GM04503 (cell line): ENCODE results near the gene MAGI2.
"Not testable (repeated sequence)": the region's sequence is repeated elsewhere in the genome, so short reads cannot be mapped to it uniquely, and the experiment has no call there.

Experiments
- DNase-seq: peaks from one replicate; pipeline ENCODE4 v3.0.0-alpha.2; 2012; ENCODE audit warnings: low read depth

The MAGI2 gene

DNA sequence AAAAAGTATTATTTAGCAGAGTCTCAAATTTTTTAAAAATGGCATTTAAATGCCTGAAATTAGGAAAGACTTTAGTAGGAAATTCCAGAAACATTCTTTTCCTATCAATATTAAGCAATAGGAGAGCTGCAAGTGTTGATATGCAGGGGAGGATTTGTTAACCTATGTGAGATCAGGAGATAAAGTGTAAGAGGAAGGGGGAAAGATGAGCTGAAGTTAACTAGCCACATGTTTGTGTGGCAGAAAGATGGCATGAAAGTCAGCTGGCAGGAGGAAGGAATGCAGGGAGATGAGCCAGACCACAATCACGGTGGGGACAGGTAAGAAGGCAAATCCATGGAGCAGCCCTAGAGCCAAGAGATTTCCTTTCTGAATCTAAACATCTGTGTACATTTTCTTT, 303.6 kb downstream of the MAGI2 start:
- no peak for DNase-seq

DNA sequence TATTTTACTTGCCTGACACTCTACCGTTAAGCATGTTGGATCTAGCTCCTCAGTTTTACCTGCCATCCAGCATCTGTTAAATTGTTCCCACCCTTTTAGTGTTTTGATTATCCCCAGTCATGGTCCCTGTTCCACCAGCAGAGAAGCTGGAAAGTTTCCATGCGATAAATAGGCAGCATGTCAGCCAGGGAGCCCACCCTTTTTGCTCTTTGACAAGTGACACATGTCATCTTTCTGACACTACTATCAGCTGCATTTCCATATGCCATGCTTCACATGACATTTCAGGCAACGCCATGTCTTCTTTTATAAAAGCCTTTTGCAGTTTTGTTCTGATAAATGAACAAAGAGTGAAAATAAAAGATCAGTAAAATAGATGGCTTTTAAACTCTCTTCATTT, 310.8 kb downstream of the MAGI2 start:
- DNase-seq, result no peak

DNA sequence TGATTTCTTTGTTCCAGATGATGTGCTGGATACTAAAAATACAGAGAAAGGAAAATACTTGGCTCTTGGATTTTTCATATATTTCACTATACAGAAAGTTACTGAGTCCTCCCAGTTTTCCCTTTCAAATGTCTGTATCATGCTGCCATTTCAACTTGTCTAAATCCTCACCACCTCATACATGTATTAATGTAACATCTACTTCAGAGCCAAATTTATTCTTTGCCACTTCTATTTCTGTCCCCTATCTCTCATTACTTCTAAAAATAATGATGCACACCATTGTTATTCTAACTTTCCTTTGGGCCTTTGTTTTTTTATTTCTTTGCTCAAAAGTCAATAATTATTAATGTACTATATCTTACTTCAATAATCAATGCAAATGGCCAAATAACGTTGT, 312.2 kb downstream of the MAGI2 start:
- DNase-seq, result no peak

DNA sequence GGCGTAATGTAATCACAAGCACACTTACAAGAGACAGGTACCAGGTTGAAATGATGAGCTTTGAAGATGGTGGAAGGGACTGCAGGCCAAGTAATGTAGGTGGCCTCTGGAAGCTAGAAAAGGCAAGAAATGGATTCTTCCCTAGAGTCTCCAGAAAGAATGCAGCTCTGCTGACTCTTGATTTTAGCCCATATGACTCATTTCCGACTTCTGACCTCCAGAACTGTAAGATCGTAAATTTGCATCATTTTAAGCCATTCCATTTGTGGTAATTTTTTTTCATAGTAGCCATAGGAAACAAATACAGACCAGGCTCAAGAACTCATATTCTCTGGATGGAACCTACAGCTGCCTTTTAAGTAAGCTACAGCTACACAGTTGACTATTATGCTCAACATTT, 315.5 kb downstream of the MAGI2 start:
- peak; percentile 33 for DNase-seq

DNA sequence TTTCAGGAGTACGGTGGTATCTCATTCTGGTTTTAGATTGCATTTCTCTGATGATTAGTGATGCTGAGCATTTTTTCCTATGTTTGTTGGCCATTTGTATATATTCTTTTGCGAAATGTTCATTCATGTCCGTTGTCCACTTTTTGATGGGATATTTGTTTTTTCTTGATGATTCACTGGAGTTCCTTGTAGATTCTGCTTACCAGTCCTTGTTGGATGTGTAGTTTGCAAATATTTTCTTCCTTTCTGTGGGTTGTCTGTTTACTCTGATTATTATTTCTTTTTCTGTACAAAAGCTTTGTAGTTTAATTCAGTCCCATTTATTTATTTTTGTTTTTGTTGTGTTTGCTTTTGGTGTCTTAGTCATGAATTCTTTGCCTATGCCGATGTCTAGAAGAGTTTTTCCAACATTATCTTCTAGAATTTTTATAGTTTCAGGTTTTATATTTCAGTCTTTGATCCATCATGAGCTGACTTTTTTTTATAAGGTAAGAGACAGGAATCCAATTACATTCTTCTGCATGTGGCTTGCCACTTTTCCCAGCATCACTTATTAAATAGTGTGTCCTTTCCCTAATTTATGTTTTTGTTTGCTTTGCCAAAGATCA, 320.5 kb downstream of the MAGI2 start:
- DNase-seq, result no peak

DNA sequence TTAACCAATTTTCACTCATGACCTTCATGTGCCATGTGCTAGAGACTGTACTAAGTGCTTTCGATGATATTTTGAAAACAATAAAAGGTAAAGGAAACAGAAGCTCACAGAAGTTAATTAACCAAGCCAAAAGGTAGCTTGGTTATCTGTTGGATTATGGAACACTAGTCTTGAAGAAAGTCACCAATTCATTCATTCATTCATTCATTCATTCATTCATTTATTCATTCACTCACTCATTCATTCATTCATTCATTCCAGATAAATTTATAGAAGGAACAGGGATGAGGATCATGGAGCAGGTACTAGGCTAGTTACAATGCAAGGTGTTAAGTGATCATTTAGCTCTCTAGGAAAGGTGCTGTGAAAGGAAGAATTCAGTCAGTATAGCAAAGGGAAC, 322.8 kb downstream of the MAGI2 start:
- no peak for DNase-seq

DNA sequence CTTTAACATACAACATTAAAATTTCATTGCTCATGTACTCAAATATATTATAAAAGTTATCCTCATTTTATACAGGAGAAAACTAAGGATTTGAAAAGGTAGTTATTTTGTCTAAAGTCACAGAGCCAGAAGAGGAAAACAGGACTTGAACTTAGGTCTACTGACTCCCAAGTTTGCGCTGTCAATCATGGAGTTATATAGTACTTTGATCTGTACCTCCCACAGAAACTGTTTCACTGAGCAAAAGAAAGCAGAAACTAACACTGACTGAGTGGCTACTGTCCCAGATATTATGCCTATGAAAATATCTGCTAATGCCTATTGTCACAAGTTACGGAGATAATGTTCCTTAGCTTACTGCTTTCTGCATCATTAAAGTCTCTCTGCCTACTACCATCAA, 329.1 kb downstream of the MAGI2 start:
- DNase-seq, result no peak

DNA sequence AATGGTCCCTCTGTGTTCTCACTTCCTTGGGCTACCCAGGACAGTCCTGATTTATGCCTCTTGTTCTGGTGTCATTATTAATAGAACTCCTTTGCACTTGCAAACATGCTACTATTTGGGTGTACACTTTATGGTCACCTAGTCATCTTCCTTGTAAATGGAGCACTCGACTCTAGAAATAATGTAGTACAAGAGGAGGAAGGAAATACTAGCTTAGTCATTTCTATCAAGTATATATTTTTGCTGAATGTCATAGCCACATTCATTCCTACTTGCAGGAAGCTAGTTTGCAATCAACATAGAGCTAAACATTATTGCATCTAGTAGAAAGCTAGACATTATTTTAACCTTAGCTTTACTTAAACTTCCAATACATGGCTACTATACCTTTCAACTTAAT, 335.3 kb downstream of the MAGI2 start:
- DNase-seq, result no peak

DNA sequence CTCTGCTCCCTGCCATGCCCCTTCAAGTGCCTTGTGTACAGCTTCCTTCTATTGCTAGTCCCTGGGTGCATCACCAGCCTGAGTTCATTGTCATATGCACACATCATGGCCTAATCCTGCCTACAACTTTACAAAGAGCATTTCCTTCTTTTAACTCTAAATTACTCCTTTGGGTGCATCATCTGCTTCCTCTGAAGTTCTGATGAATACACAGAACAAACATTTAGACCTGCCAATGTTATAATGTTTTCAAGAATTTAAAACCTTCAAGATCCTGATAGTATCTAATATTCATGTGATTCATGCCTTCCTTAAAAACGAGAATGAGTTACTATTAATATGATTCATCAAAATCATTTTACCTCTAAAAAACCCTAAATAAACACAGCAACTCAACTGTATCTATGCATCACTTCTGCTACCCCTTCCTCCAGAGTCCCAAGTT, 357.1 kb downstream of the MAGI2 start:
- DNase-seq, result peak; percentile 11

DNA sequence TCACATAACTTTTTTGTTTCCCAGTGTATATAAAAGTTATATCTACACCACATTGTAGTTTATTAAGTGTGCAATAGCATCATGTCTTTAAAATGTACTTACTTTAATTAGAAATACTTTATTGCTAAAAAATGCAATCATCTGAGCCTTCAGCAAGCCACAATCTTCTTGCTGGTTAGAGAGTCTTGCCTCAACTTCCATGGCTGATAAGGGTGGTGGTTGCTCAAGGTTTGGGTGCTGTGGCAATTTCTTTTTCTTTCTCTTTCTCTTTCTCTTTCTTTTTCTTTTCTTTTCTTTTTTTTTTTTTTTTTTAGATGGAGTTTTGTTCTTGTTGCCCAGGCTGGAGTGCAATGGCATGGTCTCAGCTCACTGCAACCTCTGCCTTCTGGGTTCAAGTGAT, 360.0 kb downstream of the MAGI2 start:
- no peak for DNase-seq

DNA sequence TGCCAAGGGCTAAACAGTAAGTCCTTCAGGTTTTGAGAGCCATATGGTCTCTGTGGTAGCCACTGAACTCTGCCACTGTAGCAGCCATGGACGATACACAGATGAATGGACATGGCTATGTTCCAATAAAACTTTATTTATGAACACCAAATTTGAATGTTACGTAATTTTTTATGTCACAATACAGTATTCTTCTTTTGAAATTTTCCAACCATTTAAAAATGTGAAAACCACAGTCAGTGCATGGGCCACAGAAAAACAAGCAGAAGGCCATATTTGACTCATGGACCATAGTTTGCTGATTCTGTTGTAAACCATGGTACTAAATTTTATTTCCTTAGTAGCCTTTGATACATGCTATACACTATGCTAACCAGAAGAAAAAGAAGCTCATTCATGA, 361.8 kb downstream of the MAGI2 start:
- DNase-seq, result peak; percentile 51

DNA sequence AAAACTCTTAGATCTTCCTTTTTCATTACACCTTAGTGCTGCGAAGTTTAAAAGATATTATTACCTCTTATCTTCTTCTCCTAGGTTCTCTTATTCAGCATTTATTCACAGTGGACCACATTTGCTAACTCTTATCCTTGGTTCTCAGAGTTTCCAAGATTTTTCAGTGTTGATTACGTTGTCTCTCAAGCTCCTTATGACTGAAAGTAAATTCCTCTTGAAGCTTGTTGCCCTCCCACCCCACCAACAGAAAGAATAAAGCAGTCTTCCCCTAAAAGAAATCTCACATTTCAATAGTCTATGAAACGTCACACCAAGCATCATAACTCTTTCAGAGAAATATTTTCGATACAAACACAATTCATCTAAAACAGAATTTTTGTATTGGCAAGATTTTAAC, 362.5 kb downstream of the MAGI2 start:
- no peak for DNase-seq

DNA sequence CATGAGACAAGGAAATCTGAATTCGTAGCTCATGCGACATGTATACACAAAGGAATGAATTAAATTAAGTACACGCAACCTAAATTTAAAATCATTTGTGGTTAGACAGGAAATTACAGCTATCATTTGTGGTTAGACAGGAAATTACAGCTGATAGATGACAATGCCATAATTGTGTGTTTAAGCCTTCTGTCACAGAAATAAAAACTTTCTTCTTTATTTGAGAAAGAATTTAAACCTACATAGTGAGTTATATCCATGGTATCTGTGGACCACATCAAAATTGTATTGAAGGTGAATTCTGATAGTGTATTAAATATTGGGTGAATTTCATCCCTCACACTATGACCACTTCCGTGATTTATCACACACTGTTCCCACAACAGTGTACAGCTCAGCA, 362.9 kb downstream of the MAGI2 start:
- no peak for DNase-seq

DNA sequence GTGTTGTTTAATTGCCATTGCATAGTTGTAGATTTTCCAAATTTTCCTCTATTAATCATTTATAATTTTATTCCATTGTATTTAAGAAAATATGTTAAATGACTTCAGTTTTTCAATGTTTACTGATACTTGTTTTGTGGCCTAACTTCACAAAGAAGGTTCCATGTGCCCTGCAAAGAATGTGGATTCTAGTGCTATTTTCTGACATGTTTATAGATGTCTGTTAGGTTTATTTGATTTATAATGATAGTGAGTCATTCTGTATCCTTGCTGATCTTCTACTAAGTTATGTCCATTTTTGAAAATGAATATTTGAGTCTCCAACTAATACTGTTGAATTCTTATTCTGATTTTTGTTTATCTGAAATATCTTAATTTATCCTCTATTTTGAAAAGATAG, 369.0 kb downstream of the MAGI2 start:
- DNase-seq, result no peak

DNA sequence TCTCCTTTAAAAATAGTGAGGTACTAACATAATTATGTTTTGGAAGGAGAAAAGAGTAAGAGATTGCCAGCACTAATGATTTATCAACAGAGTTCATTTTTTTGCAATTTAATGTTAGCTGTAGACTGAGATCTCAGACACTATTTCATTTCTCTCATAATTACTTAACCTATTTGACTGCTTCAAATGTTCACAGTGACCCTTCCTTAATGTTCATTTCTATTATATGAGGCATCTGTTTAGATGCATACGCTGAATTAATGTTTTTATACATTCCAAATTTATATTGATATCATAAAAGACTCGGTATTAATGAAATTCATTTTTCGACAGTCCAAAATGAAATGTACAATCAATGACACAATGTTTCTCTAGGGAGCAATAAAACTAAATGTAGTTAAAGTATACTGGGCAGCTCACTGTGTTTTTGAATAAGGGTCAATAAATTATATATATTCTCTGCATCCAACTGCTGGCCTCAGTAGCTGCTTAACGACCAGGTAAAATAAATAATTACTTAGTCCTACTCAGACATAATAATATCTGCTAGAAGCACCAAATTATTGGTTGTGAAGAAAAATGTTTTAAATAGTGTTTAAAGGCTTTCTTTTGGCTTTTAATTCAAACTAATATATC, 373.4 kb downstream of the MAGI2 start:
- no peak for DNase-seq

DNA sequence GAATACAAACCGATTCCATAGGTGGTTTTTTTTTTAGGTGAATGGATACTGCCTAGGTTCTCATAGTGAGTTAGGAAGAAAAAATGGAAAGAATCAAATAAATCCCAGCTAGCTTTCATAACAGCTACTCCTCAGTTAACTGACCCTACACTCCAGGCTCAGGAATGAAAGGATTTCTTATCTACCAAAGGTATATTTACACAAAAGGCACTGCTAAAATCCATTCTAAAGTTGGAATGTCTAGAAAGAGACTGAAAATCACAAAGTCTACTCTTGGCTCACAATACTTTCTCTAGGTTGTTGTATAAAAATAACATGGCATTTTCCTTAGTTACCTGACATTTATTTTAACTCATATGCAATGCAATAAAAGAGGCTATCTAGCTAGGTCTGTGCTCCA, 375.2 kb downstream of the MAGI2 start:
- DNase-seq, result no peak

DNA sequence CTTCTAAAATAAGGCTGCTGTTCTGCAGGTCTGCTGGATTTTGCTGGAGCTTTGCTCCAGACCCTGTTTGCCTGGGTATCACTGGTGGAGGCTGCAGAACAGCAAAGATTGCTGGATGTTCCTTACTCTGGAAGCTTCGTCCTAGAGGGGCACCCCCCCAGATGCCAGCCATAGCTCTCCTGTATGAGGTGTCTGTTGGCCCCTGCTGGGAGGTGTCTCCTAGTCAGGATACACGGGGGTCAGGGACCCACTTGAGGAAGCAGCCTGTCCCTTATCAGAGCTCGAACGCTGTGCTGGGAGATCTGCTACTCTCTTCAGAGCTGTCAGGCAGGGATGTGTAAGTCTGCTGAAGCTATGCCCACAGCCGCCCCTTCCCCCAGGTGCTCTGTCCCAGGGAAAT, 382.3 kb downstream of the MAGI2 start:
- DNase-seq, result not testable (repeated sequence)

DNA sequence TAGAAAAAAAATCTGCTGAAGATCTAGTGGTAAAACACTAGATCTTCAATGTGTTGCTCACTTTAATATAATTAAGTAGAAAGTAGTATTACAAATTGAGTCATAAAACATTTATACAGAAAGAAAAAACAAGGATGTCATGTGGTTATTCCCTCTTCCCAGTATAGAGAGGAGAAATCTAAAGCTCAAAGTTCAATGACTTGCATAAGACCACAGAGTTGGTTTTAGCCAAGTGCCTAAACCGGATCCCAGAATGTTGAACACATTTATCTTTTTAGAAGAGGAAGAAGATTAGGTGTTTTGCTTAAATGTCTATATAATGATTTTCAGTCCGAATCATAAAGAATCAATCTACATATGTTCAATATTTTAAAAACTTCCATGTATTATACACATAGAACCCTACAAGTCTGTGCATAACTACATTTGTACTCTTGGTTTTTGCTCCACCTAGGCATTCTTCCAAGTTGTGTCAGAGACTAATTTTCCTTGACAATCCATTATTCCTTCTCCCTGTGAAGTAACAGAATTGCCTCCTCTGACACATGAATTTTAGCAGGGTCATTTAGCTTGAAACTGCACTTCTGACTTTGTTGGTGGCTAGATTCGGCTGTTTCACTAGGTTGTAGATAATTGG, 389.2 kb downstream of the MAGI2 start:
- no peak for DNase-seq

DNA sequence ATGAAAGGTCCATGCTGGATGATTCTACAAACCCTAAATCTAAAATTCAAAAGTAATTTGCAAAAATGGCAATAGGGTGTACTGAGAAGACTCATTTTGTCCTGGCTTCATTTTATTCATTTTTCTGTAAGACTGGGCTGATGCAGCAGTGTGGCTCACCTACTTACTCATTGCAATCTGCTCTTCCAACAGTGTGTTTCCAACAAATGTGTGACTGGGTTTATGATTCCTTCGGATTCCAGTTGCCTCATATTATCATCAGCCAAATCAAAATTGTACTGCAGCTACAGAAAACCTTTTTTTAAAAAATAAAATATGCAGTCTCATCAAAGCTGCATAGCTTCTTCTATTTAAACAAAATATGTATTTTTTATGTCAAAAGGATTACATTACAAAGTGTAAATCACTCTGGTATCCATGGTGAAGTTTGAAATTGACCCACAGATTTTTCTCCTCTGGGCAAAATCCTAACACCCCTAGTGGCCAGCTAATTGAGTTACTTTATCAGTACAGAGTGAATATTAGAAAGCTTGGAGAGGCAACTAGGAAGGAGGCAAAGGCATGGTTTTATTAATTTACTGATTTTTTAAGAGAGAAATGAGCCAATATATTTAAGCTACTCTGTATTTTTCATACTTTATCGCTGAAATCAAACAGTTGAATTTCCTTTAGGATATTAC, 390.3 kb downstream of the MAGI2 start:
- no peak for DNase-seq

DNA sequence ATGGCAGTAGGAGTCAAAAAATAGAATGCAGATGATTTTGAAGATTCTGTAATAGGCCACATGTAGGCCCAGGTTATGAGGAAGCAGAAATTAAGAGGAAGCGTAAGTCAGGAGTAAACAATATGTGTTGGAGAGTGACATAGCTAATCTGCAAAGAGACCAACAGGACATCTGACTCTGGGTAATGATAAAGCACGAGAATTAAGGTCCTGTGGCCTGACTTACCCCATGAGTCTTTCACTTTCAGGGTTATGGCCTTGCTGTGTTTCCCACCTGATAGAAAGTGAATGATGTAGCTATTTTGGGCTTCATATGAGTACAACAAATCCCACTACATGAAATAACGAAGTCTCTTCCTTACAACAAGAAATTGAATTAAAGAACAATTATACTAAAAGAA, 393.0 kb downstream of the MAGI2 start:
- no peak for DNase-seq

DNA sequence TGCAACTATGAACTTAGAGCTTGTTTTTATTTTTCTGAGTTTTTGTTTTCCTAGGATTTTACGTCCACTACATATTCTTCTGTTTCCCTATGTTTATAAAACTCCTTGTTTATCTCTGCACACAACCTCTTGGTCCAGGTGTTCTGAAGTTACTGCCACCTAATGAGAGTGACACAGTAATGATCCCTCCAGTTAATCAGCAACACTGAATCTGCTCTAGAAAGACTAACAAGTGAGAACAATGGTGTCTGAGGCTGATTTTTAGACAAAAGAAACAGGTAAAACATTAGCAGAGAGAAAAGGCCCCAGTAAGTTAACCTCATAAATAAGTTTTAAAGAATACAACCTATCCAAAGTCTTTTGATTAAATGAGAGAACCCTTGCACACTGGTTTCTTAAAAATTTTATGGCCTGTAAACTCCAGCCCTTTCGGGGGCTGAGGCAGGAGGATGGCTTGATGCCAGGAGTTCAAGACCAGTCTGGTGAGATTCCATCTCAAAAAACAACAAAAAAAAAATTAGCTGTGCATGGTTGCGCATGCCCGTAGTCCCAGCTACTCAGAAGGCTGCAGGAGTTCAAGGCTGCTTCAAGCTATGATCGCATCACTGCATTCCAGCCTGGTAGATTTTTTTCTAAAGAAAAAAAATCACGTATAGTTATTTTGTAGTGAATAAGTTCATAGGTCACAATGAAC, 397.6 kb downstream of the MAGI2 start:
- DNase-seq, result no peak

DNA sequence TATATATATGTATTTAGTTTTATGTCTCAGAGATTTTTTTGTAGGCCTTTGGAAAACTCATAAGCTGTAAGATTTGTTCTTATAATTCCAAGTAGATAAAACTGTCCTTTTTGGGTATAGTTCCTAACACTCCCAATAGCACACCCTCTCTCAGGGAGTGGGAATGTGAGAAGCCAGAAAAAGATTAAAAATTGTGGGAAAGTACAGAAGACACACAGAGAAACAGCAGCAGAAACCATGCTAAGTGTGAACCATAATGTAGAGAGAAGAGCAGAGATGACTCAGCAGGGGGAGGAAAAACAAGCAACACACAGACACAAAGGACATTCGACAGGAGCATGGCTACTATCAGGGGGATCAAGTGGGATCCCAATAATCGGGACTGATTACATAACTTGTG, 401.6 kb downstream of the MAGI2 start:
- no peak for DNase-seq

DNA sequence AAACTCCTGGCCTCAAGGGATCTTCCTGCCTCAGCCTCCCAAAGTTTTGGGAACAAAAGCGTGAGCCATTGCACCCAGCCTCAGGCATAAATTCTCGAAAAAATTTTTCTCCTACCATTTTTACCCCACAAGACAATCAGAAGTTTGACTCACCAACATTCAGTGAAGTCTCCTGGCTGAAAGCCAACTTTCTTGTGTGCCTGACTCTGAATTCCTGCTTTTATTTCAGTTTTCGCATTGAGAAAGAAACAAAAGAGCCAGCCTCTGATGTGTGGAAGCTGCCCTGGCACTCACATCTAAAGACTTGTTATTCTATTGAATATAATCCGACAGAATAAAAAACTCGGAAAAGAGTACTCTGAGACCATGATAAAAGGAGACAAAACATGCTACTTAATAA, 402.9 kb downstream of the MAGI2 start:
- no peak for DNase-seq
